ENCODE measurements around the gene P2RY2.

The P2RY2 gene

GRCh38 chr11:73221451-73221850 is 3.4 kb downstream of the P2RY2 start:
- no peaks in the 10 kb centered on the region for H3K36me3 ChIP-seq (ENCODE audit: insufficient read depth, low read length)
- peaks cover 42% of the 10 kb centered on the region for H3K27me3 ChIP-seq (ENCODE audit: insufficient read depth, low read length)
- no peak overlapping the region for H3K4me3 ChIP-seq (ENCODE audit: low read length)
- H3K9ac ChIP-seq (ENCODE audit: low read depth, low read length), result no peak overlapping the region
- H3K27ac ChIP-seq (ENCODE audit: low read depth, low read length), result no peak overlapping the region
- H3K9me3 ChIP-seq (ENCODE audit: insufficient read depth, low read depth, low read length), result no peaks in the 10 kb centered on the region
- WGBS, result 89% methylated on average over 4 of the region's 4 CpGs
- H3K4me1 ChIP-seq (ENCODE audit: insufficient read depth, low read length), result 0 out of 2 replicates have a peak, but pooled peaks cover 5% of the 10 kb centered on the region

- no peaks in the 10 kb centered on the region for H3K36me3 ChIP-seq (ENCODE audit: insufficient read depth, low read length)
- H3K27me3 ChIP-seq (ENCODE audit: insufficient read depth, low read length), result peaks cover 36% of the 10 kb centered on the region
- WGBS, result 93% methylated on average over 5 of the region's 5 CpGs
- H3K9ac ChIP-seq (ENCODE audit: low read depth, low read length), result no peak overlapping the region
- 0 out of 2 replicates have a peak, but pooled peaks cover 5% of the 10 kb centered on the region for H3K4me1 ChIP-seq (ENCODE audit: insufficient read depth, low read length)
- no peaks in the 10 kb centered on the region for H3K9me3 ChIP-seq (ENCODE audit: insufficient read depth, low read depth, low read length)
- H3K4me3 ChIP-seq (ENCODE audit: low read length), result no peak overlapping the region
- no peak overlapping the region for H3K27ac ChIP-seq (ENCODE audit: low read depth, low read length)
Measured at GRCh38 chr11:73221996-73222395, 3.9 kb downstream of the P2RY2 start.

- H3K4me1 ChIP-seq (ENCODE audit: insufficient read depth, low read length), result peaks cover 10% of the 10 kb centered on the region
- H3K36me3 ChIP-seq (ENCODE audit: insufficient read depth, low read length), result no peaks in the 10 kb centered on the region
- H3K27me3 ChIP-seq (ENCODE audit: insufficient read depth, low read length), result peaks cover 15% of the 10 kb centered on the region
- H3K27ac ChIP-seq (ENCODE audit: low read depth, low read length), result no peak overlapping the region
- H3K9ac ChIP-seq (ENCODE audit: low read depth, low read length), result no peak overlapping the region
- H3K4me3 ChIP-seq (ENCODE audit: low read length), result no peak overlapping the region
- no peaks in the 10 kb centered on the region for H3K9me3 ChIP-seq (ENCODE audit: insufficient read depth, low read depth, low read length)
- WGBS, result 77% methylated on average over 10 of the region's 10 CpGs
Measured at GRCh38 chr11:73223998-73224730, 6.1 kb downstream of the P2RY2 start.

GRCh38 chr11:73225001-73225686 is 7.1 kb downstream of the P2RY2 start:
- Histone ChIP-seq H3K4me1 (ENCODE audit: insufficient read depth, low read length) (peaks cover 10% of the 10 kb centered on the region), H3K4me3 (ENCODE audit: low read length) (no peak overlapping the region), H3K36me3 (ENCODE audit: insufficient read depth, low read length) (no peaks in the 10 kb centered on the region), H3K9ac (ENCODE audit: low read depth, low read length) (no peak overlapping the region), H3K27me3 (ENCODE audit: insufficient read depth, low read length) (peaks cover 5% of the 10 kb centered on the region; the same call in 1 of the 2 replicates), H3K9me3 (ENCODE audit: insufficient read depth, low read depth, low read length) (no peaks in the 10 kb centered on the region), H3K27ac (ENCODE audit: low read depth, low read length) (no peak overlapping the region)
- WGBS, result 77% methylated on average over 3 of the region's 3 CpGs

GRCh38 chr11:73225851-73226250 is 7.8 kb downstream of the P2RY2 start:
- Histone ChIP-seq H3K27ac (ENCODE audit: low read depth, low read length) (no peak overlapping the region), H3K4me1 (ENCODE audit: insufficient read depth, low read length) (peaks cover 10% of the 10 kb centered on the region), H3K9me3 (ENCODE audit: insufficient read depth, low read depth, low read length) (no peaks in the 10 kb centered on the region), H3K9ac (ENCODE audit: low read depth, low read length) (no peak overlapping the region), H3K4me3 (ENCODE audit: low read length) (no peak overlapping the region), H3K27me3 (ENCODE audit: insufficient read depth, low read length) (no peaks in the 10 kb centered on the region), H3K36me3 (ENCODE audit: insufficient read depth, low read length) (no peaks in the 10 kb centered on the region)
- WGBS, result 91% methylated on average over 7 of the region's 7 CpGs

GRCh38 chr11:73226297-73227006 is 8.4 kb downstream of the P2RY2 start:
- Histone ChIP-seq H3K9ac (ENCODE audit: low read depth, low read length) (no peak overlapping the region), H3K27ac (ENCODE audit: low read depth, low read length) (no peak overlapping the region), H3K9me3 (ENCODE audit: insufficient read depth, low read depth, low read length) (no peaks in the 10 kb centered on the region), H3K4me1 (ENCODE audit: insufficient read depth, low read length) (peaks cover 10% of the 10 kb centered on the region), H3K27me3 (ENCODE audit: insufficient read depth, low read length) (no peaks in the 10 kb centered on the region), H3K36me3 (ENCODE audit: insufficient read depth, low read length) (no peaks in the 10 kb centered on the region), H3K4me3 (ENCODE audit: low read length) (no peak overlapping the region)
- WGBS, result 76% methylated on average over 8 of the region's 8 CpGs

GRCh38 chr11:73227571-73228211 is 9.6 kb downstream of the P2RY2 start:
- 62% methylated on average over 12 of the region's 12 CpGs for WGBS

GRCh38 chr11:73228268-73229134 is 10.4 kb downstream of the P2RY2 start:
- Histone ChIP-seq H3K9ac (ENCODE audit: low read depth, low read length) (no peak overlapping the region), H3K27me3 (ENCODE audit: insufficient read depth, low read length) (no peaks in the 10 kb centered on the region), H3K4me1 (ENCODE audit: insufficient read depth, low read length) (peaks cover 10% of the 10 kb centered on the region), H3K27ac (ENCODE audit: low read depth, low read length) (no peak overlapping the region), H3K9me3 (ENCODE audit: insufficient read depth, low read depth, low read length) (no peaks in the 10 kb centered on the region), H3K4me3 (ENCODE audit: low read length) (no peak overlapping the region), H3K36me3 (ENCODE audit: insufficient read depth, low read length) (no peaks in the 10 kb centered on the region)
- 90% methylated on average over 4 of the region's 4 CpGs for WGBS

More at GRCh38 chr11:73227571-73228211, 9.6 kb downstream of the P2RY2 start:
- Histone ChIP-seq H3K9me3 (ENCODE audit: insufficient read depth, low read depth, low read length) (no peaks in the 10 kb centered on the region), H3K27ac (ENCODE audit: low read depth, low read length) (no peak overlapping the region), H3K36me3 (ENCODE audit: insufficient read depth, low read length) (no peaks in the 10 kb centered on the region), H3K9ac (ENCODE audit: low read depth, low read length) (no peak overlapping the region), H3K4me1 (ENCODE audit: insufficient read depth, low read length) (peaks cover 10% of the 10 kb centered on the region), H3K4me3 (ENCODE audit: low read length) (no peak overlapping the region), H3K27me3 (ENCODE audit: insufficient read depth, low read length) (no peaks in the 10 kb centered on the region)

- peaks cover 10% of the 10 kb centered on the region for H3K4me1 ChIP-seq (ENCODE audit: insufficient read depth, low read length)
- WGBS, result 86% methylated on average over 11 of the region's 11 CpGs
- no peak overlapping the region for H3K27ac ChIP-seq (ENCODE audit: low read depth, low read length)
- no peak overlapping the region for H3K4me3 ChIP-seq (ENCODE audit: low read length)
- no peak overlapping the region for H3K9ac ChIP-seq (ENCODE audit: low read depth, low read length)
- H3K9me3 ChIP-seq (ENCODE audit: insufficient read depth, low read depth, low read length), result no peaks in the 10 kb centered on the region
- H3K36me3 ChIP-seq (ENCODE audit: insufficient read depth, low read length), result no peaks in the 10 kb centered on the region
- H3K27me3 ChIP-seq (ENCODE audit: insufficient read depth, low read length), result no peaks in the 10 kb centered on the region
Measured at GRCh38 chr11:73229321-73229895, 11.3 kb downstream of the P2RY2 start.

Measured in HUES64 (cell line).